Fibroblast of skin of right biceps (primary cell): ENCODE data around the gene KCTD19.

Experiments
- DNase-seq: peaks from one replicate; pipeline ENCODE4 v3.0.0-alpha.2; 2013

Gene KCTD19

GRCh38 chr16:67282447-67282805 lies 44.1 kb downstream of the KCTD19 start:
- DNase-seq: no peak

- DNase-seq: no peak
These were observed 44.8 kb downstream of the KCTD19 start for GRCh38 chr16:67281536-67282446.

DNA sequence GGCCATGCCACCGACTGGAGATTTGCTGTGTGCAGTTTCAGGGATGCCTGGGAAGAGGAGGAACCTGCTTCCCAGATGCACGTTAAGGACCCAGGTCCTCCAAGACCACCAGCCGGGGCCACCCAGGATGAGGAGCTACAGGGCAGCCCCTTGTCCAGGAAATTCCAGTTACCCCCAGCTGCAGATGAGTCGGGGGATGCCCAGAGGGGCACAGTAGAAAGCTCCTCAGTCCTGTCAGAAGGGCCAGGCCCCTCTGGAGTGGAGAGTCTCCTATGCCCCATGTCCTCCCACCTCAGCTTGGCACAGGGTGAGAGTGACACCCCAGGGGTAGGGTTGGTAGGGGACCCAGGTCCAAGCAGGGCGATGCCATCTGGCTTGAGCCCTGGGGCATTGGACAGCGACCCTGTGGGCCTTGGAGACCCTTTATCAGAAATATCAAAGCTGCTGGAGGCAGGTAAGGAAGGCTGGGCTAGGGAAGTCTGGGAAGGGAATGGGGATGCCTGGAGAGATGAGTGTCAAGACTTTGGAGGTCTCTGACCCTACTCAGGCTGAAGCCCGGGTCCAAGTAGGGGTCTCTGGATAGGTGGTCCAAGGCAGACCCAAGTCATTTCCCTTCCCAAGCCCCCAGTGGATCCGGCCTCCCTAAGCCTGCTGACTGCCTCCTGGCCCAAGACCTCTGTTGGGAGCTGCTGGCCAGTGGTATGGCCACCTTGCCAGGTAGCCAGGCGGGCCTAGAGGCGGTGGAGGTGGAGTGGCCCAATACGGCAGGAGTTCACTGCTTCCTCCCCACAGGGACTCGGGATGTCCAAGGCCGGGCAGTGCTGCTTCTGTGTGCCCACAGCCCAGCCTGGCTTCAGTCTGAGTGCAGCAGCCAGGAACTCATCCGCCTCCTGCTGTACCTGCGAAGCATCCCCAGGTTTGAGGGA lies 46.2 kb downstream of the KCTD19 start:
- DNase-seq: no peak

- peak; percentile 84 for DNase-seq
These were observed 47.0 kb downstream of the KCTD19 start, which contains the start of gene PLEKHG4 for GRCh38 chr16:67279296-67280089. Gene PLEKHG4 (plus strand): TSS chr16:67279532. CDS start chr16:67280045, 513 bp downstream.

GRCh38 chr16:67278773-67279295 lies 47.7 kb downstream of the KCTD19 start:
- peak; percentile 25 for DNase-seq

DNA sequence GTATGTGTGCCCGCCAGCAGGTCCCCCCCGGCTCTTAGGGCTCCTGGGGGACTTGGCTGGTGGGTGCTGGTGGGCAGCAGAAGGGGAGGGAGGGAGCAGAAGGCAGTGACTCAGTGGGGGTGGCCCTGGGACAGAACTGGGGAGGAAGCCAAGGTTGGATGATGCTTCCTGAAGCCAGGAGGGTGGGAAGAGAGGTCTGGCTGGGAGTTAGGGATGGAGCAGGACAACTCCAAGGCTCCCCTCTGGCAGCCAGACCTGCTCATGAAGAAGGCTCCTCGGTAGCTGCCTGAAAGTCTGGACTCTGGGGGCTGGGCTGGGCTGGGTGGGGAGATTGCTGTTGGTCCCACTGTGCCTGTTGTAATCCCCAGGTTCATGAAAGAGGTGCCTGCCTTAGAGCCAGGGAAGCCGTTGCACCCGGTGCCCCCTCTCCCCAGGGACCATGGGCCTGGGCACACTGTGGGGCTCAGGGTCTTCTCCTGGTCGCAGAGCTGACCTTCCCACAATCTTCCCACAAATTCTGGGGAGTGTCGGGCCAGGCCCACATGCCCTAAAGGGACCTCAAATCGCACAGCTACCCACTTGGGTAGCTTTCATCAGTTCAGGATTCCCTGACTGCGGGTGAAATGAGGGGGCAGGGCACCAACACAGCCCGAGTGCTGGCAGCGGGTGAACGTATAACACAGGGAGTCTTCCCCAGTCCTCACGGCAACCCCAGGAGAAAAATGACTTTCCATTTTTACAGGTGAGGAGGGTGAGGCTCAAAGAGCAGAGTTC lies 48.4 kb downstream of the KCTD19 start:
- peak; percentile 92 for DNase-seq

DNA sequence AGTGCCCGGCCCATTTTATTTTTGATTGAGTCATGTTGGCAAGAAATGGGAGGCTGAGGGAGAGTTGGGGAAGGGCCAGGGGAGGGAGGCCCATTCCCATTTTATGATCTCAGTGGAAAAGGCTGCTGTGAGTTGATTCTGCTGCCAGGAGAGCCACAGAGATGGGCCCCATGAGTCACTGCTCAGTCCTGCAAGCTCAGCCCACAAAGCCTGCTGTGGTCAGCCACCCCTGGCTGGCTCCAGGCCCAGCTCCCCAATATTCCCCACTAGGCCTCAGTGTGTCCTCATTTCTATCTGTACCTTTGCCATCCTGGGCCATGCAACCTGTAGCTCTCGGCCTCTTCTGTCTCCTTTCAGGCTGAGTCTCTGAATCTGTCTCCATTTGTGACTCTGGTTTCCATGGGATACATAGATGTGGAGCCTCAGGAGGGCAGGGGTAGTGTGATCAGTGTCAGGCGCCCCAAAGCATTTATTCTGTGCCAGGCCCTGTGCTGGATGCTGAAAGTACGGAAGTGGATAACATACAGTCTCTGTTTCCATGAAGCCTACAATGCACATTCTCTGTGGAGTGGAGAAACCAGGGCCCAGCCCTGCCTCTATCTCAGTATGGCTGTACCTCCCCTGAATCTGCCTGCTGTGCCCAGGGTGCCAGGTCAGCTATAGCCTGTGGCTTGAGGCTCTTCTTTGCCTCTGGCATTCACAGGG lies 49.1 kb downstream of the KCTD19 start:
- DNase-seq: peak; percentile 99

DNA sequence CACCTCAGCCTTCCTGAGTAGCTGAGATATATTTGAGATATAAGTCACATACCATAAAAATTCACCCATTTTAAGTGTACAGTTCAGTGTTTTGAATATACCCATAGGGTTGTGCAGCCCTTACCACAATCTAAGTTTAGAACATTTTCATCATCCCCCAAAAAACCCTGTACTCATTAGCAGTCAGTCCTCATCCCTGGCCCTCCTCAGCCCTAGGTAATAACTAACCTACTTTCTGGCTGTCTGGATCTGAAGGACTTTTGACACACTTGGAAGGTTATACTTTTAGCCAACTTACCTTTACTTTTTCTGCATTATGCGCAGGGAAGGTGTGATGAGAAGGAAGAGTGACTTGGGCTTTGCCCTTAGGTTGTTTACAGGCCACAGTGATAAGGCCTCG lies 51.2 kb downstream of the KCTD19 start:
- no peak for DNase-seq

DNA sequence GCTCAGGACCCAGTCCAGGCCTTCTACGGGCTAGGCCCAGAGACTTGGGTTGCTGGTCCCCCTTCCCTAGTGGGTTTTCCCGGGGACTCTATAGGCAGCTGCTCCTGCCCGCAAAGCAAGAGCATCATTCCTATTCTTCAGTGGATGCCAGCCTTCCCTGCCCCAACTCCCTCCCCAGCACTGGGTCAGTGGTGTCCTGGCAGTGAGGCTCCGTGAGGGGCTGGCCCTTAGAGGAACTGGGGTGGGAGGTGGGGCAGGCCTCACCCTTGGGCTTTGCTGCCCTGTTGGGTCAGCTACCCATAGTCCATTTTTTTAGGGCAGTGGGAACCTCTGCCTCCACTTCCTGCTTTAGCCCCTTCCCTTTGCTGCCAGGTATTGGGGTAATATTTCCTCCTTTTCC lies 55.1 kb downstream of the KCTD19 start:
- DNase-seq: no peak

DNA sequence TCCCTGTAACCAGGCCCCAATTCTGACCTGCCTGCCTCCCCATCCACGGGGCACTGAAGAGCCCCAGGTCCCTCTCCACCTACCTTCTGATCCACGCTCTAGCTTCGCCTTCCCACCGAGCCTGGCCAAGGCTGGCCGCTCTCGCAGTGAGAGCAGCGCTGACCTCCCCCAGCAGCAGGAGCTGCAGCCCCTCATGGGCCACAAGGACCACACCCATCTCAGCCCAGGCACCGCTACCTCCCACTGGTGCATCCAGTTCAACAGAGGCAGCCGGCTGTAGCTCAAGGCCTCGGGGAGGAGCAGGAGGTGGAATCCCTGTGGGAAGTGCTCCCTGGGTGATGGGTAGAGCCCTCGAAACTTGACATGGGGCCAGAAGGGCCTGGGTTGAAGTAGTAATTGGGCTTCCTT lies 55.6 kb downstream of the KCTD19 start:
- DNase-seq: no peak

DNA sequence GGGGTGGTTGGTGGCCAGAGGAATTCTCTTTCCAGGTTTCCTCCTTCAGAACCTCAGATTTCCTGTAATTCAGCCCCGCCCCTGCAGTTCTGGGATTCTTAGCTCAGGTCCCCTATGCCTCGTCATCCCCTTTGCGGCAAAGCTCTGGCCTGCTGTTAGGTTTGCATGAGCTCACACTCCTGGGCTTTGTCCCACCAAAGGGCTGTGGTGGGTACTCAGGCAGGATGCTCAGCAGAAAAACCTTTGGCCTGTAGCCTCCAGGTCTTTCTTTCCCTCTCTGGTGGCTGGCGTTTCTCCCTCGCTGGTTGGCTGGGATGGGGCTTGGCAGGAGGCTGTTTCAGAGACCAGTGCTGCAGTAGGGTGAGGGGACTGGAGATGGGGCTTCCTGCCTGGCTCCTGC lies 56.8 kb downstream of the KCTD19 start:
- peak; percentile 83 for DNase-seq

GRCh38 chr16:67268136-67268579 lies 58.4 kb downstream of the KCTD19 start:
- peak; percentile 89 for DNase-seq

- no peak for DNase-seq
These were observed 60.7 kb downstream of the KCTD19 start for GRCh38 chr16:67265834-67266233.

DNA sequence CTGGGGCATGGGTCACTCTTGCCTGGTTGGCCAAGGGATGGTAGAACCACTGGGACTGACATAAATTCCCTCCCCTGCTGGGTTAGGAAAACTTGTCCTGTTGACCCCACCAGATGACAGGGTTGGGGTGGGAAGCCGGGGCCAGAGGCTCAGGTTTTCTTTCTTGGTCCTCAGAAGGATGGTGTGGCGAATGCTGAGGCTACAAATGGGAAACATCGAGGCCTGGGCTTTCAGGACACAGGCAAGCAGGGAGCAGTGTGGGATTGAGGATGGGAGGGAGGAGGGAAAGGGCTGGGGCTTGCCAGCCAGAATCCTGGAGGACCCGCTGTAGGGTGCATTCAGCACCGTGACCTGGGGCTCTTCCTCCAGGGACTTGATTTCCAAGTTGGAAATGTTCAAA lies 61.7 kb downstream of the KCTD19 start:
- no peak for DNase-seq

DNA sequence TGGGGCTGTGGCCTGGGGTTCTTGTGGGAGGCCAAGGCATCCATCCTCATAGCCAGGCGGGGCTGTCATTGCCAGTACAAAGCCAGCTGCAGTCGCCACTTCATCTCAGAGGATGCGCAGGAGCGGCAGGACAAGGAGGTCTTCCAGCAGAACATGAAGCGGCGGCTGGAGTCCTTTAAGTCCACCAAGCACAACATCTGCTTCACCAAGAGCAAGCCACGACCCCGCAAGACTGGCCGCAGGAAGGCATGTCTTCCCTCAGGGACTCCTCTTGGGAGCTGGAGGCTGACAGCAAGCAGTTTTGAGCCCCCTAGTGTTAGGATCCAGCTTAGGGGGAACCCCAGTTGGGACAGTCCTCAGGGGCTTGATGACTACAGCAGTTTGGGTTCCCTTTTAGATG lies 62.3 kb downstream of the KCTD19 start:
- DNase-seq: no peak

DNA sequence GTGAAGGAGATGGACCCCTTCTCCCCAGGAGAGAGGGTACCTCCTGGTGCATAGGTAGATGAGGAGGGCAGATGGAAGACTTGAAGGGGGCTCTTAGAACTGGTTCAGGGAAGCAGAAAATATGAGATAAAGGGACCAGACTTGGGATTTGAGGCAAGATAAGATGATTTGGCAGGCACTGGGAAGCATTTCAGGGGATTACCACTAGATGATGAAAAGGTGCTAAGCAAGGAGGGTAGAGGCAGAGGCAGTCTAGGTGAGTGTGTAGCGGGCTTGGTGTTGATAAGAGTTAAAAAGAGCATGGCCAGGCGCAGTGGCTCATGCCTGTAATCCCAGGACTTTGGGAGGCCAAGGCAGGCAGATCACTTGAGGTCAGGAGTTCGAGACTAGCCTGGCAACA lies 63.3 kb downstream of the KCTD19 start:
- DNase-seq: no peak

GRCh38 chr16:67260426-67261063 lies 66.0 kb downstream of the KCTD19 start:
- DNase-seq: peak; percentile 64

GRCh38 chr16:67259705-67260104 lies 66.8 kb downstream of the KCTD19 start:
- no peak for DNase-seq

DNA sequence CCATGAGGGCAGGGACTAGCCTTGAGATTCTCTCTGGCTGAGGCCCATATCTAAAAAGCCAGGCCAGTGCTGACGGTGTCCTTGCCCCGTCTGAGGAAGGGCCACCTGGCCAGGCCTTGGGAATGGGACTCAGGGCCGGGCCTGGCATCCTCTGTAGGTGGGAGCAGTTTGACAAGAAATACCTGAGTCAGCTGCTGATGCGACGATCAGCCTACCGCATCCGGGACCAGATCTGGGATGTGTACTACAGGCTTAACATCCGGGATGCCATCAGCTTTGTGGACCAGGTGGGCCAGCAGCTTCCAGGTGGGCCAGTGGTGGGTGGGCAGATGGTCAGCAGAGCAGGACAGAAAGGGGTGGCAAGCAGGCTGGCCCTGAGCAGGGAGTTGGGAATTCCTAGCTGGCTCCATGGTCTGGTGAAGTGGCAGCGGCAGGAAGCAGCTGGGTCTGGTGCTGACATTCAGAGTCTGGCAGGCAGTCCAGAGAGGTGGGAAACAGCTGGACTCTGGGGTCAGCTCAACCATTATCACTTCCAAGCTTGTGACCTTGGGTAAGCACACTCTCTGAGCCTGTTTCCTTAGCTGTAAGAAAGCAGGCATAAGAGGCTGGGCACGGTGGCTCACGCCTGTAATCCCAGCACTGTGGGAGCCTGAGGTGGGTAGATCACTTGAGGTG lies 68.2 kb downstream of the KCTD19 start:
- no peak for DNase-seq
